Esophagus muscularis mucosa (tissue), 4 donors: ENCODE results near the gene VAMP4. TPM values are rescaled to one million over a fixed set of nuclear protein-coding genes. Genes with fewer than 3 reads are reported as not detected.
"Not testable (repeated sequence)": the region's sequence is repeated elsewhere in the genome, so short reads cannot be mapped to it uniquely, and the experiment has no call there.

Source experiments
- DNase-seq: peaks from one replicate; pipeline ENCODE4 v3.0.0-alpha.2; 2017; ENCODE audit errors: extremely low spot score
- H3K27ac ChIP-seq, 4 donors: fragments of 200-600 bp; sonication (generic); replicated peaks in 1 of 4; 1 replicate in 3 of 4; 2 replicates in 1 of 4; pipeline ENCODE4 v1.5.1; 2016 to 2019; ENCODE audit warnings: mild to moderate bottlenecking in 1 of 4
- H3K27me3 ChIP-seq, 4 donors: fragments of 200-600 bp; sonication (generic); one replicate each; pipeline versions ENCODE4 v1.5.1 to v1.6.0; 2016 to 2019
- H3K36me3 ChIP-seq, 4 donors: fragments of 200-600 bp; sonication (generic); one replicate each; pipeline ENCODE4 v1.5.1; 2016 to 2019
- H3K4me1 ChIP-seq, 4 donors: fragments of 200-600 bp; sonication (generic); one replicate each; pipeline ENCODE4 v1.5.1; 2016 to 2019
- H3K4me3 ChIP-seq, 4 donors: fragments of 200-600 bp; sonication (generic); 1 replicate in 2 of 4; 2 replicates in 2 of 4; pipeline ENCODE4 v1.5.1; 2016 to 2019; ENCODE audit warnings: mild to moderate bottlenecking in 4 of 4, moderate library complexity in 1 of 4
- H3K9me3 ChIP-seq, 4 donors: fragments of 200-600 bp; sonication (generic); 1 replicate in 3 of 4; 2 replicates in 1 of 4; pipeline ENCODE4 v1.5.1; 2016 to 2019
- CTCF ChIP-seq, 3 experiments: fragments of 200-600 bp in 2 of 3; fragments of 450-650 bp in 1 of 3; sonication (generic) in 2 of 3; IDR thresholded peaks; one replicate each; pipeline ENCODE4 v1.5.1; 2017 to 2019; ENCODE audit warnings: antibody characterized with exemption in 3 of 3, mild to moderate bottlenecking in 2 of 3, moderate library complexity in 1 of 3
- EP300 ChIP-seq: sonication (generic); formaldehyde crosslinking; IDR thresholded peaks from one replicate; pipeline ENCODE4 v1.6.1; 2017; ENCODE audit warnings: antibody characterized with exemption
- POLR2A ChIP-seq: fragments of 450-650 bp; IDR thresholded peaks from one replicate; pipeline ENCODE4 v1.6.1; 2017; ENCODE audit warnings: antibody characterized with exemption, moderate library complexity, mild to moderate bottlenecking, low read depth
- POLR2AphosphoS5 ChIP-seq, 2 donors: sonication (generic); formaldehyde crosslinking; IDR thresholded peaks; one replicate each; pipeline ENCODE4 v1.6.1; 2017; ENCODE audit warnings: antibody characterized with exemption in 2 of 2
- WGBS: methylation state at CpG from one replicate; pipeline ENCODE4 v1.1.5; 2018; 5-methylcytosine and 5-hydroxymethylcytosine counted together
- intact Hi-C: fragments of 100-400 bp; cut with DNase I; formaldehyde crosslinking; loops from one replicate; pipeline ENCODE4 v1.15.1; 2023
- total RNA-seq, 4 donors: library from RNA; depleted of rRNA; stranded (reverse); fragments of >200 nt; gene quantifications; one replicate each; pipeline versions ENCODE4 v1.1.0 to v1.2.1, GENCODE V29; 2016

Gene VAMP4
- total RNA-seq, 4 donors from 2014 or later = 14.2 to 19.9 (median 16.1) TPM

- intact Hi-C loops = no loop called here
- TF ChIP-seq POLR2AphosphoS5 (IDR thresholded peaks at IDR 0.05) (no peak), POLR2A (no peak), CTCF (IDR thresholded peaks at IDR 0.05) (no peak), EP300 (no peak)
- 97% methylated on average over 1 of the region's 1 CpG for WGBS
- Histone ChIP-seq H3K4me1 (peaks cover 10 to 34% (median 26%) of the 10 kb centered on the region in 4 donors), H3K4me3 (no peak overlapping the region), H3K9me3 (no peaks in the 10 kb centered on the region), H3K27me3 (no peaks in the 10 kb centered on the region), H3K36me3 (peaks cover 0 to 29% (median 16%) of the 10 kb centered on the region in 4 donors), H3K27ac (peak overlapping the region in 1 of 4 donors; percentile 15)
- no peak for DNase-seq
Measured at GRCh38 chr1:171712341-171712740, 29.5 kb downstream of the VAMP4 start.

DNA sequence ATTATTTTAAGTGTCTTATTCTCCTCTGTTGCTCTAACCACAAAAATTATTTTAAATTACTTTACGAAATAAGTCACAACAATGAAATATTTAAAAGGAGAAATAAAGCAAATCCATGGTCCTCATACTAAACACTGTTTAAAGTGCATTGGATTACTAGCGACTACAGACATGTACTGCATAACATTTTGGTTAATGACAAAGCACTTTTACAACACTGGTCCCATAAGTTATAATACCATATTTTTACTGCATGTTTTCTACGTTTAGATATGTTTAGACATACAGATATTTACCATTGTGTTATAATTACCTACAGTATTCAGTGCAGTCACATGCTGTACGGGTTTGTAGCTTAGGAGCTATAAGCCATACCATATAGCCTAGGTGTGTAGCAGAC is 30.2 kb downstream of the VAMP4 start:
- Histone ChIP-seq H3K36me3 (peaks cover 0 to 31% (median 16%) of the 10 kb centered on the region in 4 donors), H3K27me3 (no peaks in the 10 kb centered on the region), H3K27ac (no peak overlapping the region), H3K4me1 (peaks cover 10 to 33% (median 20%) of the 10 kb centered on the region in 4 donors), H3K4me3 (no peak overlapping the region), H3K9me3 (no peaks in the 10 kb centered on the region)
- WGBS = 93% methylated on average over 4 of the region's 4 CpGs
- TF ChIP-seq CTCF (IDR thresholded peaks at IDR 0.05) (no peak), POLR2A (no peak), EP300 (no peak), POLR2AphosphoS5 (IDR thresholded peaks at IDR 0.05) (no peak)
- DNase-seq = no peak
- intact Hi-C loops = no loop called here

DNA sequence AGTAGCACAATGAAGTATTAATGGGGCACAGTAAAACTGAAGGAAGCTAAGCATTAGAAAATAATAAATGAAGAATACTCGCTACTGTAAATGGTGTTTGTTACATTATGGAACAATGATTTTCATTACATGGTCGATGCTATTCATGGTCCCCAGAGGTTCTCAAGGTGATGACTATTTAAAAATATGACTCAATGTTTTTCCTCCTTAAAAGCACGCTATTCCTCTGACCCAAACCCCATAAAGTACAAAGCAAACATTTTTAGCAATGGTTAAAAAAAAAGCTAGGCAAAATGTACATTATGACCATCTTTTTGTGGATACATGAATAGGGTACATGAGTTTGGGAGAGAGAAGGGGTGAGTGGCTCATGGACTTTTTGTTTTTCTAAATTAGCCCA is 34.3 kb downstream of the VAMP4 start:
- peaks cover 0 to 35% (median 23%) of the 10 kb centered on the region in 4 donors for H3K4me1 ChIP-seq
- no peaks in the 10 kb centered on the region for H3K27me3 ChIP-seq
- intact Hi-C loops = no loop called here
- peaks cover 0 to 49% (median 24%) of the 10 kb centered on the region in 4 donors for H3K36me3 ChIP-seq
- 93% methylated on average over 3 of the region's 3 CpGs for WGBS
- H3K9me3 ChIP-seq = no peaks in the 10 kb centered on the region
- H3K27ac ChIP-seq = no peak overlapping the region
- H3K4me3 ChIP-seq = no peak overlapping the region
- TF ChIP-seq EP300 (no peak), CTCF (IDR thresholded peaks at IDR 0.05) (no peak), POLR2AphosphoS5 (IDR thresholded peaks at IDR 0.05) (no peak), POLR2A (no peak)
- no peak for DNase-seq

DNA sequence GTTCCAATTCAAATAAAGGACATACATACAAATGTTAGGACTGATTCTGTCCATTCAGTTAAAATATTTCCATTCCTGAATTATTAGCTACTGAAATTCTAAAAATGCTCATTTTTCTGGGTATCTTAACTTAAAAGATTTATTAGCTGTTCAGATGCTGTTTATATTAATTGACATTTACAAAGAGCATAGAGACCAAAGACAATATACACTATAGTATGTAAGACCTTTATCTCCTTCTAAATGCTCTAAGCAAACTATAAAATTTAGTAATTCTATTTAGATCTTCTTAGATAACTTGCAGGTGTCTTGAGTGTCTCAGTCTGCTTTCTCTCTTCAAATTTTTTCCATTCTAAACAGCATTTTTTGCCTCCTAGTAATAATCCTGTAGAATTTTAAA is 39.3 kb downstream of the VAMP4 start:
- DNase-seq = no peak
- Histone ChIP-seq H3K9me3 (no peaks in the 10 kb centered on the region), H3K4me1 (peaks cover 0 to 23% (median 19%) of the 10 kb centered on the region in 4 donors), H3K27me3 (no peaks in the 10 kb centered on the region), H3K27ac (no peak overlapping the region), H3K4me3 (no peak overlapping the region), H3K36me3 (peaks cover 0 to 58% (median 19%) of the 10 kb centered on the region in 4 donors)
- intact Hi-C loops = no loop called here
- no peak for TF ChIP-seq EP300
- no peak for TF ChIP-seq CTCF (IDR thresholded peaks at IDR 0.05)
- TF ChIP-seq POLR2A = no peak
- TF ChIP-seq POLR2AphosphoS5 (IDR thresholded peaks at IDR 0.05) = no peak

GRCh38 chr1:171699531-171699930 is 42.3 kb downstream of the VAMP4 start:
- Histone ChIP-seq H3K36me3 (peaks cover 0 to 47% (median 17%) of the 10 kb centered on the region in 4 donors), H3K4me1 (peaks cover 0 to 2% (median 0%) of the 10 kb centered on the region in 4 donors), H3K27me3 (no peaks in the 10 kb centered on the region), H3K27ac (no peak overlapping the region), H3K4me3 (no peak overlapping the region), H3K9me3 (no peaks in the 10 kb centered on the region)
- DNase-seq = no peak
- 73% methylated on average over 2 of the region's 2 CpGs for WGBS
- intact Hi-C loops = no loop called here
- TF ChIP-seq POLR2A = no peak
- no peak for TF ChIP-seq CTCF (IDR thresholded peaks at IDR 0.05)
- no peak for TF ChIP-seq POLR2AphosphoS5 (IDR thresholded peaks at IDR 0.05)
- TF ChIP-seq EP300 = no peak

GRCh38 chr1:171695772-171696171 is 46.1 kb downstream of the VAMP4 start:
- H3K4me1 ChIP-seq = not testable (repeated sequence)

DNA sequence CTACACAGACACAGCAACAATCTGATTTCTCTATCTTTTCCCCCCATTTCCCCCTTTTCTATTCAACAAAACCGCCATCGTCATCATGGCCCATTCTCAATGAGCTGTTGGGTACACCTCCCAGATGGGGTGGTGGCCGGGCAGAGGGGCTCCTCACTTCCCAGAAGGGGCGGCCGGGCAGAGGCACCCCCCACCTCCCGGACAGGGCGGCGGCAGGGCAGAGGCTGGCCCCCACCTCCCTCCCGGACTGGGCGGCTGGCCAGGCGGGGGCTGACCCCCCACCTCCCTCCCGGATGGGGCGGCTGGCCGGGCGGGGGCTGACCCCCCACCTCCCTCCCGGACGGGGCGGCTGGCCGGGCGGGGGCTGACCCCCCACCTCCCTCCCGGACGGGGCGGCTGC is 48.3 kb downstream of the VAMP4 start:
- 95% methylated on average over 5 of the region's 23 CpGs for WGBS
- intact Hi-C loops, H3K4me1 ChIP-seq, H3K27ac ChIP-seq, H3K9me3 ChIP-seq, H3K36me3 ChIP-seq, H3K27me3 ChIP-seq, DNase-seq, H3K4me3 ChIP-seq: not testable (repeated sequence)

More at GRCh38 chr1:171695772-171696171, 46.1 kb downstream of the VAMP4 start:
- intact Hi-C loops, H3K9me3 ChIP-seq, DNase-seq, H3K27me3 ChIP-seq, H3K4me3 ChIP-seq, H3K27ac ChIP-seq: not testable (repeated sequence)
- WGBS = 86% methylated on average over 8 of the region's 14 CpGs
- H3K36me3 ChIP-seq = peaks cover 0 to 17% (median 5%) of the 10 kb centered on the region in 4 donors
